Kidney (tissue), 14 donors: ENCODE measurements around the gene KIAA0513. TPM values are rescaled to one million over a fixed set of nuclear protein-coding genes. Genes with fewer than 3 reads are reported as not detected.

Source experiments
- DNase-seq, 5 donors: peaks; one replicate each; pipeline ENCODE4 v3.0.0-alpha.2; 2013 to 2020
- FAIRE-seq: peaks from 2 replicates; lab custom pipeline; 2012; peaks lifted over from hg19 to GRCh38; lab: Jason Lieb, UNC
- H3K27ac ChIP-seq, 2 donors: one replicate each; pipeline ENCODE4 v1.7.0; 2013; ENCODE audit warnings: low read depth in 2 of 2, low read length in 2 of 2, inconsistent platforms in 1 of 2
- H3K27me3 ChIP-seq: one replicate; pipeline ENCODE4 v1.7.1; 2013; ENCODE audit warnings: low read length, inconsistent platforms; ENCODE audit not compliant: control insufficient read depth, insufficient read depth
- H3K36me3 ChIP-seq, 3 donors: one replicate each; pipeline versions ENCODE4 v1.7.0 to v1.7.1; 2013; ENCODE audit warnings: low read length in 3 of 3, control low read depth in 1 of 3, inconsistent platforms in 1 of 3; ENCODE audit not compliant: insufficient read depth in 3 of 3, control insufficient read depth in 2 of 3
- H3K4me1 ChIP-seq, 3 donors: one replicate each; pipeline versions ENCODE4 v1.7.0 to v1.7.1; 2013; ENCODE audit warnings: low read length in 3 of 3, inconsistent platforms in 1 of 3, low read depth in 1 of 3; ENCODE audit not compliant: control insufficient read depth in 2 of 3, insufficient read depth in 2 of 3
- H3K4me3 ChIP-seq, 3 donors: one replicate each; pipeline versions ENCODE4 v1.7.0 to v1.8.1; 2013; ENCODE audit warnings: low read length in 3 of 3, control low read depth in 1 of 3, inconsistent platforms in 1 of 3
- H3K9ac ChIP-seq, 3 donors: one replicate each; pipeline versions ENCODE4 v1.7.0 to v1.7.1; 2013; ENCODE audit warnings: low read length in 3 of 3, control low read depth in 1 of 3, inconsistent platforms in 1 of 3
- H3K9me3 ChIP-seq, 3 donors: one replicate each; pipeline versions ENCODE4 v1.7.0 to v1.7.1; 2013; ENCODE audit warnings: low read length in 3 of 3, control low read depth in 1 of 3, inconsistent platforms in 1 of 3; ENCODE audit not compliant: control insufficient read depth in 2 of 3, insufficient read depth in 1 of 3
- intact Hi-C: fragments of 100-400 bp; cut with DNase I; formaldehyde crosslinking; loops from one replicate; pipeline ENCODE4 v1.11.1; 2022
- polyA plus RNA-seq: library from polyadenylated mRNA; stranded (reverse); fragments of 350-450 nt; fragmentation: Illumina TruSeq; extraction: RNeasy Lipid Tissue Mini Kit (QIAGEN cat#74804); gene quantifications from one replicate; pipeline ENCODE4 v1.2.3, GENCODE V29; 2014; ENCODE audit warnings: low read depth, low replicate concordance; ENCODE audit not compliant: insufficient read depth
- total RNA-seq: library from RNA; stranded (reverse); fragmentation: NEBNext Ultra II Directional; extraction: Animal tissue kit (Norgen Biotek cat#: 25700); gene quantifications from one replicate; pipeline ENCODE4 v1.2.1, GENCODE V29; 2021
- TF ChIP-seq, protein P1 (sequence below): IDR thresholded peaks from 3 replicates; pipeline ENCODE4 v1.5.1; 2012; ENCODE audit warnings: mild to moderate bottlenecking, moderate library complexity, borderline replicate concordance; ENCODE audit not compliant: insufficient read depth; ENCODE audit errors: extremely low read depth
- donor health status: control.
- donor health status: control.
- donor health status: control.
- donor health status: control.
- donor health status: control.
- donor health status: DM: yes; HTN: yes; CAD: no.
- donor health status: Normal renal cell carcinoma (clear cell type).

The KIAA0513 gene
- total and polyA plus RNA-seq, 2 donors from 2014 or later: 2.6 to 19.2 TPM

- Histone ChIP-seq H3K27ac (no peak overlapping the region), H3K4me3 (no peak overlapping the region), H3K9me3 (no peaks in the 10 kb centered on the region), H3K27me3 (no peaks in the 10 kb centered on the region), H3K36me3 (no peaks in the 10 kb centered on the region), H3K4me1 (peaks cover 0 to 4% (median 2%) of the 10 kb centered on the region in 3 donors), H3K9ac (no peak overlapping the region)
- no peak for DNase-seq
- no peak for FAIRE-seq
- TF ChIP-seq, protein P1, sequence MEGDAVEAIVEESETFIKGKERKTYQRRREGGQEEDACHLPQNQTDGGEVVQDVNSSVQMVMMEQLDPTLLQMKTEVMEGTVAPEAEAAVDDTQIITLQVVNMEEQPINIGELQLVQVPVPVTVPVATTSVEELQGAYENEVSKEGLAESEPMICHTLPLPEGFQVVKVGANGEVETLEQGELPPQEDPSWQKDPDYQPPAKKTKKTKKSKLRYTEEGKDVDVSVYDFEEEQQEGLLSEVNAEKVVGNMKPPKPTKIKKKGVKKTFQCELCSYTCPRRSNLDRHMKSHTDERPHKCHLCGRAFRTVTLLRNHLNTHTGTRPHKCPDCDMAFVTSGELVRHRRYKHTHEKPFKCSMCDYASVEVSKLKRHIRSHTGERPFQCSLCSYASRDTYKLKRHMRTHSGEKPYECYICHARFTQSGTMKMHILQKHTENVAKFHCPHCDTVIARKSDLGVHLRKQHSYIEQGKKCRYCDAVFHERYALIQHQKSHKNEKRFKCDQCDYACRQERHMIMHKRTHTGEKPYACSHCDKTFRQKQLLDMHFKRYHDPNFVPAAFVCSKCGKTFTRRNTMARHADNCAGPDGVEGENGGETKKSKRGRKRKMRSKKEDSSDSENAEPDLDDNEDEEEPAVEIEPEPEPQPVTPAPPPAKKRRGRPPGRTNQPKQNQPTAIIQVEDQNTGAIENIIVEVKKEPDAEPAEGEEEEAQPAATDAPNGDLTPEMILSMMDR: no peak
- intact Hi-C loops: no loop called here
Measured at GRCh38 chr16:85090873-85091521, 63.4 kb downstream of the KIAA0513 start.

DNA sequence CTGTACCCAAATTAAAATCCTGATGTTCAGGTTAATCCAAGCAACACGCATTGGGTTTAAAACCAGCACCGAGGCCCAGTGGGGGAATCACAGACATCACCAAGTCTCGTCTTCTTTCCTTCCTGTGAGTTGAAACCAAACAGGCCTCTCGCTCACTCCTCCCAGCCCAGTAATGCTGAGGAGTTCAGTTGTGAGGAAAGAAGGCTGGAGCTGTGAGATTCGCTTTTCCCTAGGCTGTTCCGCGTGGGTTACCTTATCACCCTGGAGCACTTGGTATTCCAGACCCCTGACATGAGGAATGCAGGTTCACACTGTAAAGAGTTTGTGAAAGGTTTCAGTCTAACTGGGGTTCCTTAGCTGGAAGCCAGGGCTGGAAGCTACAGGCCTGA lies 63.9 kb downstream of the KIAA0513 start:
- Histone ChIP-seq H3K36me3 (no peaks in the 10 kb centered on the region), H3K4me3 (no peak overlapping the region), H3K27me3 (no peaks in the 10 kb centered on the region), H3K9me3 (no peaks in the 10 kb centered on the region), H3K9ac (no peak overlapping the region), H3K27ac (no peak overlapping the region), H3K4me1 (peaks cover 0 to 4% (median 2%) of the 10 kb centered on the region in 3 donors)
- DNase-seq (peak in 1 of 5 donors; percentile 73), FAIRE-seq (no peak)
- intact Hi-C loops: no loop called here
- TF ChIP-seq, protein P1: no peak

GRCh38 chr16:85092309-85092708 lies 64.7 kb downstream of the KIAA0513 start:
- Histone ChIP-seq H3K27me3 (no peaks in the 10 kb centered on the region), H3K4me1 (peaks cover 0 to 2% (median 0%) of the 10 kb centered on the region in 3 donors), H3K27ac (no peak overlapping the region), H3K9me3 (no peaks in the 10 kb centered on the region), H3K36me3 (no peaks in the 10 kb centered on the region), H3K9ac (no peak overlapping the region), H3K4me3 (no peak overlapping the region)
- intact Hi-C loops: no loop called here
- FAIRE-seq (no peak), DNase-seq (no peak)
- TF ChIP-seq, protein P1: no peak

- no peaks in the 10 kb centered on the region for H3K9me3 ChIP-seq
- H3K27ac ChIP-seq: no peak overlapping the region
- TF ChIP-seq, protein P1: no peak
- no peak overlapping the region for H3K4me3 ChIP-seq
- no peaks in the 10 kb centered on the region for H3K36me3 ChIP-seq
- no peaks in the 10 kb centered on the region for H3K27me3 ChIP-seq
- H3K4me1 ChIP-seq: peaks cover 0 to 2% (median 0%) of the 10 kb centered on the region in 3 donors
- DNase-seq: no peak
- FAIRE-seq: no peak
- no peak overlapping the region for H3K9ac ChIP-seq
- intact Hi-C loops: no loop called here
Measured at GRCh38 chr16:85092851-85093250, 65.3 kb downstream of the KIAA0513 start.
